GM23338 (cell line): ENCODE measurements around the gene SMYD3. TPM values are rescaled to one million over a fixed set of nuclear protein-coding genes. Genes with fewer than 3 reads are reported as not detected.

Experiments used
- ATAC-seq: fragments of 200-7000 bp; cut with Tn5 transposase; 3 replicates; pipeline ENCODE4 v1.9.1; 2020
- DNase-seq: peaks from one replicate; pipeline ENCODE4 v3.0.0-alpha.2; 2015; ENCODE audit warnings: low spot score
- H2AFZ ChIP-seq: fragments of 200-600 bp; sonication (generic); 2 replicates; pipeline ENCODE4 v1.8.0; 2016; ENCODE audit warnings: antibody characterized with exemption, mild to moderate bottlenecking, moderate library complexity
- H3F3A ChIP-seq: fragments of 200-600 bp; sonication (generic); replicated peaks from 2 replicates; pipeline ENCODE4 v1.8.0; 2017; ENCODE audit warnings: antibody characterized with exemption, mixed run types, low read depth
- H3K27ac ChIP-seq: fragments of 200-600 bp; sonication (generic); 2 replicates; pipeline ENCODE4 v1.6.1; 2016; ENCODE audit warnings: low read depth
- H3K27me3 ChIP-seq: fragments of 200-600 bp; sonication (generic); 2 replicates; pipeline ENCODE4 v1.8.0; 2016; ENCODE audit warnings: mild to moderate bottlenecking, mixed run types, moderate library complexity; ENCODE audit not compliant: insufficient read depth
- H3K36me3 ChIP-seq: fragments of 200-600 bp; sonication (generic); 2 replicates; pipeline ENCODE4 v1.8.0; 2016; ENCODE audit warnings: mild to moderate bottlenecking; ENCODE audit not compliant: insufficient read depth
- H3K4me1 ChIP-seq: fragments of 200-600 bp; sonication (generic); 2 replicates; pipeline ENCODE4 v1.8.0; 2016; ENCODE audit warnings: mild to moderate bottlenecking, moderate library complexity; ENCODE audit not compliant: insufficient read depth
- H3K4me2 ChIP-seq: fragments of 200-600 bp; sonication (generic); 2 replicates; pipeline ENCODE4 v1.7.1; 2017; ENCODE audit warnings: mixed run types
- H3K4me3 ChIP-seq: fragments of 200-600 bp; sonication (generic); 2 replicates; pipeline ENCODE4 v1.6.1; 2016; ENCODE audit warnings: mixed run types
- H3K79me2 ChIP-seq: fragments of 200-600 bp; sonication (generic); replicated peaks from 2 replicates; pipeline ENCODE4 v1.8.0; 2017; ENCODE audit warnings: mild to moderate bottlenecking; ENCODE audit not compliant: insufficient read depth
- H3K9me2 ChIP-seq: fragments of 200-600 bp; sonication (generic); 2 replicates; pipeline ENCODE4 v1.8.0; 2017; ENCODE audit not compliant: insufficient read depth
- H4K20me1 ChIP-seq: fragments of 200-600 bp; sonication (generic); replicated peaks from 2 replicates; pipeline ENCODE4 v1.8.0; 2017; ENCODE audit warnings: mild to moderate bottlenecking; ENCODE audit not compliant: insufficient read depth
- H3K27ac Mint-ChIP-seq: 2 replicates; pipeline ENCODE4 v1.8.0; 2020; ENCODE audit warnings: inconsistent platforms, mild to moderate bottlenecking, moderate library complexity, mixed read lengths
- H3K27me3 Mint-ChIP-seq: 3 replicates; pipeline ENCODE4 v1.8.0; 2022; ENCODE audit warnings: low read depth, mild to moderate bottlenecking, moderate library complexity, mixed read lengths, inconsistent platforms; ENCODE audit not compliant: insufficient read depth, poor library complexity
- H3K36me3 Mint-ChIP-seq: 3 replicates; pipeline ENCODE4 v1.8.0; 2021; ENCODE audit warnings: low read depth, mild to moderate bottlenecking, inconsistent platforms, moderate library complexity, mixed read lengths
- H3K4me1 Mint-ChIP-seq: 3 replicates; pipeline ENCODE4 v1.8.0; 2020; ENCODE audit warnings: mild to moderate bottlenecking, inconsistent platforms, mixed read lengths
- H3K4me3 Mint-ChIP-seq: 3 replicates; pipeline ENCODE4 v1.8.0; 2021; ENCODE audit warnings: moderate library complexity, mild to moderate bottlenecking, inconsistent platforms, mixed read lengths
- H3K9me3 Mint-ChIP-seq: 3 replicates; pipeline ENCODE4 v1.8.0; 2020; ENCODE audit warnings: moderate library complexity, mild to moderate bottlenecking, inconsistent platforms, mixed read lengths
- CTCF ChIP-seq, 2 experiments: fragments of 200-600 bp in 1 of 2; sonication (generic) in 1 of 2; conservative IDR thresholded peaks; 2 replicates each; pipeline versions ENCODE4 v1.5.1 to v1.6.1; 2016 to 2017; ENCODE audit warnings: antibody characterized with exemption in 2 of 2, low read depth in 2 of 2, mild to moderate bottlenecking in 2 of 2, moderate library complexity in 1 of 2
- POLR2AphosphoS5 ChIP-seq: IDR thresholded peaks from 2 replicates; pipeline ENCODE4 v1.6.1; 2016; ENCODE audit warnings: antibody characterized with exemption, low read depth
- ZNF462 ChIP-seq: fragments of 250-450 bp; sonication (Bioruptor Pico); IDR thresholded peaks from 2 replicates; pipeline ENCODE4 v1.5.0; 2020; ENCODE audit warnings: mild to moderate bottlenecking, moderate library complexity
- polyA plus RNA-seq: library from polyadenylated mRNA; unstranded; fragments of >200 nt; fragmentation: Nextera tagmentation; extraction: Ambion mirVana; gene quantifications from 2 replicates; pipeline ENCODE4 v1.2.1, GENCODE V29; 2016
- total RNA-seq: library from RNA; depleted of rRNA; stranded (reverse); fragments of >200 nt; shearing (Covaris generic); gene quantifications from 2 replicates; pipeline ENCODE4 v1.2.3, GENCODE V29; 2014

SMYD3 gene
- total and polyA plus RNA-seq, 2 experiments from 2014 or later = 31.8 to 34.4 TPM

GRCh38 chr1:245760301-245760700 is 746.8 kb downstream of the SMYD3 start (continued):
- TF ChIP-seq ZNF462 (CRISPR knock-in tag) = no peak

- peaks cover 3% of the 10 kb centered on the region; the same call in 1 of the 3 replicates for H3K36me3 Mint-ChIP-seq
- DNase-seq (peak; percentile 44), ATAC-seq (peak; percentile 59; the same call in 2 of the 3 replicates)
- no peaks in the 10 kb centered on the region; the same call in 1 of the 2 replicates for H3K9me2 ChIP-seq
- H3K79me2 ChIP-seq = no peaks in the 10 kb centered on the region
- H4K20me1 ChIP-seq = no peaks in the 10 kb centered on the region
- H2AFZ ChIP-seq = no peak overlapping the region
- no peaks in the 10 kb centered on the region for H3K9me3 Mint-ChIP-seq
- H3K27me3 ChIP-seq = no peaks in the 10 kb centered on the region
- H3K27ac ChIP-seq = no peak overlapping the region
- no peak overlapping the region for H3K4me3 Mint-ChIP-seq
- H3F3A ChIP-seq = no peaks in the 10 kb centered on the region
- no peaks in the 10 kb centered on the region for H3K27me3 Mint-ChIP-seq
- no peak overlapping the region for H3K4me3 ChIP-seq
- peaks cover 10% of the 10 kb centered on the region; the same call in 1 of the 2 replicates for H3K4me1 ChIP-seq
- peaks cover 25% of the 10 kb centered on the region for H3K4me1 Mint-ChIP-seq
- no peak overlapping the region for H3K27ac Mint-ChIP-seq
- TF ChIP-seq CTCF (conservative IDR thresholded peaks at IDR 0.05; ENCODE audit: low read depth in 2 of 2) = 0 out of 4 replicates have a peak, but pooled peaks of 1 of the 2 experiments have one; percentile 21
- TF ChIP-seq POLR2AphosphoS5 = no peak
- no peak overlapping the region for H3K4me2 ChIP-seq
- no peaks in the 10 kb centered on the region for H3K36me3 ChIP-seq
Observed at GRCh38 chr1:245754463-245754961, 752.6 kb downstream of the SMYD3 start.
